H1 (cell line): ENCODE measurements around the gene FRMD6. TPM values are rescaled to one million over a fixed set of nuclear protein-coding genes. Genes with fewer than 3 reads are reported as not detected.

Experiments used
- FOSL1 ChIP-seq: IDR thresholded peaks from 2 replicates; pipeline ENCODE4 v1.6.1; 2011; ENCODE audit warnings: mild to moderate bottlenecking, low read depth, low read length, moderate library complexity; ENCODE audit not compliant: insufficient read depth
- JUN ChIP-seq: IDR thresholded peaks from 2 replicates; pipeline ENCODE4 v1.6.1; 2011; ENCODE audit warnings: low read depth, mild to moderate bottlenecking, improper control_type of control experiment, low read length
- KDM5A ChIP-seq: fragments of 200-600 bp; IDR thresholded peaks from 2 replicates; pipeline ENCODE4 v1.7.1; 2012; ENCODE audit warnings: mild to moderate bottlenecking, low read length, inconsistent platforms, mixed read lengths
- NRF1 ChIP-seq: IDR thresholded peaks from 2 replicates; pipeline ENCODE4 v1.6.1; 2011; ENCODE audit warnings: mild to moderate bottlenecking, low read depth, low read length, improper control_type of control experiment
- POLR2AphosphoS5 ChIP-seq: IDR thresholded peaks from 2 replicates; pipeline ENCODE4 v1.6.1; 2011; ENCODE audit warnings: low read depth, low read length
- SIRT6 ChIP-seq: IDR thresholded peaks from one replicate; pipeline ENCODE4 v1.7.1; 2012; ENCODE audit warnings: low read length, inconsistent platforms
- TEAD4 ChIP-seq: IDR thresholded peaks from 2 replicates; pipeline ENCODE4 v1.6.1; 2012; ENCODE audit warnings: low read depth, low read length, inconsistent platforms, mixed read lengths
- ZNF274 ChIP-seq: IDR thresholded peaks from 2 replicates; pipeline ENCODE4 v1.7.0; 2012; ENCODE audit warnings: low read length, borderline replicate concordance; ENCODE audit errors: extremely low read depth
- polyA plus RNA-seq, 7 experiments: library from polyadenylated mRNA; depleted of rRNA in 3 of 7; stranded (reverse) in 5 of 7; unstranded in 2 of 7; fragments of >200 nt in 5 of 7; fragments of 200-250 nt in 2 of 7; gene quantifications; 1 replicate in 5 of 7; 2 replicates in 1 of 7; 4 replicates in 1 of 7; pipeline versions ENCODE4 v1.2.1 to v1.2.3, GENCODE V29; 2011 to 2013; ENCODE audit warnings: missing spikeins in 2 of 7, mixed read lengths in 2 of 7
- total RNA-seq: library from RNA; stranded (reverse); fragmentation: NEBNext Ultra II Directional; extraction: Animal tissue kit (Norgen Biotek cat#: 25700); gene quantifications from 2 replicates; pipeline ENCODE4 v1.2.1, GENCODE V29; 2021

Gene FRMD6
- total and polyA plus RNA-seq, 2 of the 8 experiments (the other 6 are each of a cell fraction or from before 2014, with no cell fraction given), result 5.4 to 23.7 TPM

- TF ChIP-seq NRF1 (no peak), FOSL1 (no peak), SIRT6 (no peak), TEAD4 (no peak), POLR2AphosphoS5 (no peak), JUN (no peak), KDM5A (no peak), ZNF274 (no peak)
These were observed 25.6 kb downstream of the FRMD6 start (continued) for GRCh38 chr14:51677266-51677665.
